ENCODE results near the gene FGF12. TPM values are rescaled to one million over a fixed set of nuclear protein-coding genes. Genes with fewer than 3 reads are reported as not detected.
"Not testable (repeated sequence)": the region's sequence is repeated elsewhere in the genome, so short reads cannot be mapped to it uniquely, and the experiment has no call there.

The FGF12 gene
- total RNA-seq, result 1 to 10 TPM in 1 of 3 donors, under 1 TPM in 2; 0.44 to 2.1 (median 0.66) TPM

DNA sequence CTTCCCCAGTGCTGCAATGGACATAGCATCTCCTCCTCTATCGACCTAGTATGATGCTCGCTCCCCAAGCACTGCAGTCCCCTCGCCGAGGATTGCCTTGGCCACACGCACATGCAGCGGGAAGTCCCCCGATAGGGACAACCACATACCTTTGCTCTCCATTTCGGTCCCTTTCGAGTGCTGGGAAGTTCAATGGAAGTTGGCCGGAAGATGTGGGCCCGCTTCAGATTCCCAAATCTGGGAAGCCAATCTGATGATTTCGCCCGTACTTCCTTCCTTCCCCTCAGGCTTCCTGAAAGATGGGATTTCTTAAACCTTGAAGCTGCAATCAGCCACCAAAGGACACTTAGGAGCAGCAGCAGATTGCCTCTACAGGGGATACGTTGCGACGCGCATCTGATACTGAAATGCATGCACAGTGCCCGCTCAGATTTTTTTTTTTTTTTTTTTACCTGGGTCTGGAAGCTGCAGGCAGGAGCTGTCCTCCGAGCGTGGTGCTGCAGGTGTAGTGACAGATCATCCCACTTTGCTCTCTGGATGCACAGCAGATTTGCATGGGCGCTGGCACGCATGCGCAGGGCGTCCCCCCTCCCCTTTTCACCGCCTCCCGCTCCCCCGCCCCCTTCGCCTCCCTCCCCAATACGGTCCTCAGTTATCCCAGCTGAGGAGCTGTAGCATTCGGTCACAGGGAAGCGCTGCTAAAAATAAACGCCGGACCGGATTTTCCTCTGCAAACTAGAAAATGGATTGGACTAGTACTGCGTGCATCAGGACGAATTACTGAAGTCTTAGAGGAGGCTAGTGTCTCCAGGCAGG is at the start of gene FGF12:
Gene FGF12 (minus strand): TSS at position 510 of the 816 bp plus-strand sequence.
- no peaks in the 10 kb centered on the region for H3K36me3 ChIP-seq
- no peaks in the 10 kb centered on the region for H3K9me3 ChIP-seq
- H3K27me3 ChIP-seq, result no peaks in the 10 kb centered on the region
- TF ChIP-seq, protein P1, sequence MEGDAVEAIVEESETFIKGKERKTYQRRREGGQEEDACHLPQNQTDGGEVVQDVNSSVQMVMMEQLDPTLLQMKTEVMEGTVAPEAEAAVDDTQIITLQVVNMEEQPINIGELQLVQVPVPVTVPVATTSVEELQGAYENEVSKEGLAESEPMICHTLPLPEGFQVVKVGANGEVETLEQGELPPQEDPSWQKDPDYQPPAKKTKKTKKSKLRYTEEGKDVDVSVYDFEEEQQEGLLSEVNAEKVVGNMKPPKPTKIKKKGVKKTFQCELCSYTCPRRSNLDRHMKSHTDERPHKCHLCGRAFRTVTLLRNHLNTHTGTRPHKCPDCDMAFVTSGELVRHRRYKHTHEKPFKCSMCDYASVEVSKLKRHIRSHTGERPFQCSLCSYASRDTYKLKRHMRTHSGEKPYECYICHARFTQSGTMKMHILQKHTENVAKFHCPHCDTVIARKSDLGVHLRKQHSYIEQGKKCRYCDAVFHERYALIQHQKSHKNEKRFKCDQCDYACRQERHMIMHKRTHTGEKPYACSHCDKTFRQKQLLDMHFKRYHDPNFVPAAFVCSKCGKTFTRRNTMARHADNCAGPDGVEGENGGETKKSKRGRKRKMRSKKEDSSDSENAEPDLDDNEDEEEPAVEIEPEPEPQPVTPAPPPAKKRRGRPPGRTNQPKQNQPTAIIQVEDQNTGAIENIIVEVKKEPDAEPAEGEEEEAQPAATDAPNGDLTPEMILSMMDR (IDR thresholded peaks at IDR 0.05), result no peak
- TF ChIP-seq POLR2AphosphoS5 (IDR thresholded peaks at IDR 0.05), result no peak
- no peak for TF ChIP-seq POLR2A (IDR thresholded peaks at IDR 0.05)
- peak within 1 kb of the TSS; percentile 17 to 54 (median 30) for H3K4me3 ChIP-seq
- intact Hi-C loops (cut with DNase I; ENCODE audit: low total_unique reads), result no loop called here
- H3K27ac ChIP-seq, result no peak within 1 kb of the TSS
- DNase-seq (ENCODE audit: low spot score in 2 of 2), result peak; percentile 20 to 71
- no peaks in the 10 kb centered on the region for H3K4me1 ChIP-seq

DNA sequence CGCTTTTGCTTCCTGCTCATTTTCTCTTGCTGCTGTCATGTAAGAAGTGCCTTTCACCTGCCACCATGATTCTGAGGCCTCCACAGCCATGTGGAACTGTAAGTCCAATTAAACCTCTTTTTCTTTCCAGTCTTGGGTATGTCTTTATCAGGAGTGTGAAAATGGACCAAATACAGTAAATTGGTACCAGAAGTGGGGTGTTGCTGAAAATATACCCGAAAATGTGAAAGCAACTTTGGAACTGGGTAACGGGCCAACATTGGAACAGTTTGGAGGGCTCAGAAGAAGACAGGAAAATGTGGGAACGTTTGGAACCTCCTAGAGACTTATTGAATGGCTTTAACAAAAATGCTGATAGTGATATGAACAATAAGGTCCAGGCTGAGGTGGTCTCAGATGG is 47.0 kb upstream of the FGF12 start:
- peaks cover 7 to 15% of the 10 kb centered on the region in 2 donors for H3K9me3 ChIP-seq
- H3K4me3 ChIP-seq; H3K36me3 ChIP-seq; H3K27me3 ChIP-seq; DNase-seq (ENCODE audit: low spot score in 2 of 2); H3K4me1 ChIP-seq; H3K27ac ChIP-seq; intact Hi-C loops (cut with DNase I; ENCODE audit: low total_unique reads): not testable (repeated sequence)

DNA sequence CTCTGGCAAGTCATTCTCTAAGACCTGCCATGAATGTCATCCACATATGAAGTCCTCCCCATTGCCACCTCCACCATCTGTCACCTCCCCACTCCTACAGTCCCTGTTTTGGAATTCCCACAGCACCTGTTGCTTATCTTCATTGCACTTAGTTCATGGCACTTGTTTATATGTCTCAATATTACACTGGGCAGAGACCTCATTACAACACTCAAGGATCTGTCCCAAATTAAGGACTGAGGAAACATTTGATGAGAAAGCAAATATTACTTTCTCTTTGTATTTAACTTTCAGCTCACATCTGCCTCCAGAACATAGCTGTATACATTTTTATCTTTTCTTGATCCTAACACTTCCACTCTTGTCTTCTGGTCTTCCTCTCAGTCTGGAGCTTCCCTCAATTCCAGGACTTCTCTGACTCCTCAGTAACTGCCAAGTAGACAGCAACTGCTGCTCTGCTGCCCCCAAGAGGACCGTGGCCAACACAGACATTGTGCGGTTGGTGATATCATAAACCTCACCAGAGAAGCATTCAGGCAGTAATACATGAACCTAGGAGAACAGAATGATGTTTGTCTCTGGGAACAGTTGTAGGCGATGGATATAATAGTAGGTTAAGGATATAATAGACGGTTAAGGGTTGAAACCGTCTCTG is 45.0 kb upstream of the FGF12 start:
- H3K4me1 ChIP-seq, result no peaks in the 10 kb centered on the region
- no peak for TF ChIP-seq POLR2AphosphoS5 (IDR thresholded peaks at IDR 0.05)
- TF ChIP-seq, protein P1 (IDR thresholded peaks at IDR 0.05), result peak in 1 of 3 donors; percentile 40
- intact Hi-C loops (cut with DNase I; ENCODE audit: low total_unique reads), result no loop called here
- no peaks in the 10 kb centered on the region for H3K27me3 ChIP-seq
- no peak overlapping the region for H3K27ac ChIP-seq
- no peaks in the 10 kb centered on the region for H3K36me3 ChIP-seq
- peak in 1 of 2 donors; percentile 61 for DNase-seq (ENCODE audit: low spot score in 2 of 2)
- no peak overlapping the region for H3K4me3 ChIP-seq
- peaks cover 7 to 15% of the 10 kb centered on the region in 2 donors for H3K9me3 ChIP-seq

DNA sequence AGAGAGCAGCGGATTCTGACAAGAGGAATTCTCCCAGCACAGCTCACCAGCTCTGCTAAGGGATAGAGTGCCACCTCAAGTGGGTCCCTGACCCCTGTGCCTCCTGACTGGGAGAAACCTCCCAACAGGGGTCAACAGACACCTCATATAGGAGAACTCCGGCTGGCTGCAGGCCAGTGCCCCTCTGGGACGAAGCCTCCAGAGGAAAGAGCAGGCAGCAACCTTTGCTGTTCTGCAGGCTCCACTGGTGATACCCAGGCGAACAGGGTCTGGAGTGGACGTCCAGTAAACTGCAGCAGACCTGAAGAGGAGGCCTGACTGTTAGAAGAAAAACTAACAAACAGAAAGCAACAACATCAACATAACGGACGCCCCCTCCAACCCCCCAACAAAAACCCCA is 31.3 kb upstream of the FGF12 start:
- DNase-seq (ENCODE audit: low spot score in 2 of 2), result no peak
- intact Hi-C loops (cut with DNase I; ENCODE audit: low total_unique reads), result no loop called here
- no peaks in the 10 kb centered on the region for H3K9me3 ChIP-seq
- H3K27ac ChIP-seq, result no peak overlapping the region
- no peaks in the 10 kb centered on the region for H3K4me1 ChIP-seq
- H3K4me3 ChIP-seq, result no peak overlapping the region
- no peaks in the 10 kb centered on the region for H3K27me3 ChIP-seq
- no peaks in the 10 kb centered on the region for H3K36me3 ChIP-seq
- no peak for TF ChIP-seq POLR2A (IDR thresholded peaks at IDR 0.05)
- no peak for TF ChIP-seq POLR2AphosphoS5 (IDR thresholded peaks at IDR 0.05)
- TF ChIP-seq, protein P1 (IDR thresholded peaks at IDR 0.05), result no peak

DNA sequence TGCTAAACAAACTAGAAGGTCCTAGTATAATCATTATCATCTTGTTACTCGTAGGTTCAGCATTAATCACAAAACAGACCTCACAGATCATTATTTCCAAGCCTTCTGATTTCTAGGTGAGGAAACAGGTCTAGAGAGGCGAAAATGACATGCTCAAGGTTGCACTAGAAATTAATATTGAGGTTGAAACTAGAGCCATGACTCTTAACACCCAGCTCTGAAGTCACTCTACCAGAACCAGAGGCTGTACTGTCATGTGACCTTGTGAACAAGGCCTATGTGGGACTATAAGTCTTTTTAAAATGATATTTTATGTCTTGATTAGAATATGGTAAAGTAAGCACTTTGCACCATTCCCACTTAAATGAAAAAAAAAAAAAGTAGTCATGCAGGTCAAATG is 23.8 kb upstream of the FGF12 start:
- TF ChIP-seq POLR2AphosphoS5 (IDR thresholded peaks at IDR 0.05) (no peak), POLR2A (IDR thresholded peaks at IDR 0.05) (no peak)
- TF ChIP-seq, protein P1 (IDR thresholded peaks at IDR 0.05), result no peak
- Histone ChIP-seq H3K4me1 (no peaks in the 10 kb centered on the region), H3K27ac (no peak overlapping the region), H3K36me3 (no peaks in the 10 kb centered on the region), H3K4me3 (no peak overlapping the region), H3K27me3 (no peaks in the 10 kb centered on the region), H3K9me3 (no peaks in the 10 kb centered on the region)
- DNase-seq (ENCODE audit: low spot score in 2 of 2), result no peak
- intact Hi-C loops (cut with DNase I; ENCODE audit: low total_unique reads), result no loop called here

Measured in breast epithelium (tissue), 4 donors.